WI38 (cell line): ENCODE results near the gene ANO4.
"Not testable (repeated sequence)": the region's sequence is repeated elsewhere in the genome, so short reads cannot be mapped to it uniquely, and the experiment has no call there.

Source experiments
- H3K4me3 ChIP-seq: 2 replicates; pipeline ENCODE4 v1.5.1; 2011; ENCODE audit warnings: low read depth, mild to moderate bottlenecking, control low read depth, low read length
- TF ChIP-seq, protein P1 (sequence below): IDR thresholded peaks from 2 replicates; pipeline ENCODE4 v1.5.1; 2012; ENCODE audit warnings: low read depth, mild to moderate bottlenecking, control low read depth, low read length

Gene ANO4

GRCh38 chr12:101077791-101078528 is 283.4 kb downstream of the ANO4 start:
- no peak overlapping the region for H3K4me3 ChIP-seq
- TF ChIP-seq, protein P1, sequence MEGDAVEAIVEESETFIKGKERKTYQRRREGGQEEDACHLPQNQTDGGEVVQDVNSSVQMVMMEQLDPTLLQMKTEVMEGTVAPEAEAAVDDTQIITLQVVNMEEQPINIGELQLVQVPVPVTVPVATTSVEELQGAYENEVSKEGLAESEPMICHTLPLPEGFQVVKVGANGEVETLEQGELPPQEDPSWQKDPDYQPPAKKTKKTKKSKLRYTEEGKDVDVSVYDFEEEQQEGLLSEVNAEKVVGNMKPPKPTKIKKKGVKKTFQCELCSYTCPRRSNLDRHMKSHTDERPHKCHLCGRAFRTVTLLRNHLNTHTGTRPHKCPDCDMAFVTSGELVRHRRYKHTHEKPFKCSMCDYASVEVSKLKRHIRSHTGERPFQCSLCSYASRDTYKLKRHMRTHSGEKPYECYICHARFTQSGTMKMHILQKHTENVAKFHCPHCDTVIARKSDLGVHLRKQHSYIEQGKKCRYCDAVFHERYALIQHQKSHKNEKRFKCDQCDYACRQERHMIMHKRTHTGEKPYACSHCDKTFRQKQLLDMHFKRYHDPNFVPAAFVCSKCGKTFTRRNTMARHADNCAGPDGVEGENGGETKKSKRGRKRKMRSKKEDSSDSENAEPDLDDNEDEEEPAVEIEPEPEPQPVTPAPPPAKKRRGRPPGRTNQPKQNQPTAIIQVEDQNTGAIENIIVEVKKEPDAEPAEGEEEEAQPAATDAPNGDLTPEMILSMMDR = no peak

- no peak overlapping the region for H3K4me3 ChIP-seq
- TF ChIP-seq, protein P1 = no peak
Measured at GRCh38 chr12:101078536-101079285, 284.1 kb downstream of the ANO4 start.

DNA sequence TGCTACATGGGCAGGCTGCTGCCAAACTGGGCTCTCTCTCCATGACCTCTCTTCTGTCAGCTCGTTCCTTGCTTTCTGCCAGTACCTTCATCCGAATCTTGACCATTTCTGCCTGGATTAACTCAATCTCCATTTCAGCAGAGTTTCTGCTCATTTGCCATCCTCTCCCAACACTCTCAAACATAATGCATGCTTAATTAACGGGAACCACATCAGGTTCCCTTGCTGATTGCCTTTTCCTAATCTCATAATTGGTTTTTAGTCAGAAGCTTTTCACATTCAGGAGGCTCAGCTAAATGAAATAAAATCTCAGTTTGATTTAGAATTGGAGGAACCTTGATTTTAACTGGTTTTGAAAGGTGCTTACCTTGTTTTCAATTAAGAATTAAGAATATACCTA is 288.1 kb downstream of the ANO4 start:
- H3K4me3 ChIP-seq = no peak overlapping the region
- TF ChIP-seq, protein P1 = no peak

- H3K4me3 ChIP-seq = no peak overlapping the region
- TF ChIP-seq, protein P1 = no peak
Measured at GRCh38 chr12:101086490-101087135, 292.0 kb downstream of the ANO4 start.

DNA sequence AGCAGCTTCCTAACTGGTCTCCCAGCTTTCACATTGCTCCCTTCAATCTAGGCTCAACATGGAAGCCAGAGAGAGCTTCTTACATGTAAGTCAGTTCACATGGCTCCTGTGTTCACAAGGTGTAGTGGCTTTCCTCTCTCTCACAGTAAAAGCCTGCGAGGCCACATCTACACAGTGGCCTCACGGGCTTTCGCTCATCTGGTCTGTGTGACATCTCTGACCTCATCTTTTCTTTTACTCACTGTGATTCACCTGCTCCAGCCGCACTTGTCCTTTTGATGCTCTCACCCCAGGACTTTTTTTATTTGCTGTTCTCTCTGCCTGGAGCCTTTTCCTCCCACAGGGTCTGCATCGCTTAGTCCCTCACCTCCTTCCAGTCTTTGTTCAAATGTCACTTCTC is 293.3 kb downstream of the ANO4 start:
- no peak overlapping the region for H3K4me3 ChIP-seq
- TF ChIP-seq, protein P1 = no peak

- TF ChIP-seq, protein P1 = no peak
Measured at GRCh38 chr12:101089271-101089670, 294.7 kb downstream of the ANO4 start.

DNA sequence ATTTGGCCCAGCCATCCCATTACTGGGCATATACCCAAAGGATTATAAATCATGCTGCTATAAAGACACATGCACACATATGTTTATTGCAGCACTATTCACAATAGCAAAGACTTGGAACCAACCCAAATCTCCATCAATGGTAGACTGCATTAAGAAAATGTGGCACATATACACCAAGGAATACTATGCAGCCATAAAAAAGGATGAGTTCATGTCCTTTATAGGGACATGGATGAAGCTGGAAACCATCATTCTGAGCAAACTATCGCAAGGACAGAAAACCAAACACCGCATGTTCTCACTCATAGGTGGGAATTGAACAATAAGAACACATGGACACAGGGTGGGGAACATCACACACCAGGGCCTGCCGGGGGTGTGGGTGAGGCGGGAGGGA is 295.6 kb downstream of the ANO4 start:
- H3K4me3 ChIP-seq = not testable (repeated sequence)

More at GRCh38 chr12:101089271-101089670, 294.7 kb downstream of the ANO4 start:
- no peak overlapping the region for H3K4me3 ChIP-seq
